WTC11 (cell line): Measurements from ENCODE around the gene LPP.

Experiments
- ATF2 ChIP-seq: sonication (generic); formaldehyde crosslinking; IDR thresholded peaks from 2 replicates; pipeline ENCODE4 v1.8.1; 2022; ENCODE audit warnings: low read depth, missing genetic modification reagents, borderline replicate concordance
- CBFB ChIP-seq: sonication (generic); formaldehyde crosslinking; IDR thresholded peaks from 2 replicates; pipeline ENCODE4 v1.8.1; 2022; ENCODE audit warnings: mild to moderate bottlenecking, low read depth, missing genetic modification reagents
- CREB1 ChIP-seq: sonication (generic); formaldehyde crosslinking; IDR thresholded peaks from 2 replicates; pipeline ENCODE4 v1.8.0; 2023; ENCODE audit warnings: mild to moderate bottlenecking, missing genetic modification reagents
- CTCF ChIP-seq: fragments of 200-600 bp; IDR thresholded peaks from 2 replicates; pipeline ENCODE4 v1.8.0; 2022; ENCODE audit warnings: antibody characterized with exemption
- E2F4 ChIP-seq: sonication (generic); formaldehyde crosslinking; IDR thresholded peaks from 2 replicates; pipeline ENCODE4 v1.8.1; 2022; ENCODE audit warnings: low read depth, mild to moderate bottlenecking, moderate library complexity, missing genetic modification reagents, borderline replicate concordance
- ESRRA ChIP-seq: sonication (generic); formaldehyde crosslinking; IDR thresholded peaks from 2 replicates; pipeline ENCODE4 v1.8.1; 2022; ENCODE audit warnings: mild to moderate bottlenecking, missing genetic modification reagents, borderline replicate concordance
- JUN ChIP-seq: sonication (generic); formaldehyde crosslinking; IDR thresholded peaks from 2 replicates; pipeline ENCODE4 v1.8.0; 2023; ENCODE audit warnings: mild to moderate bottlenecking, missing genetic modification reagents
- KAT7 ChIP-seq: sonication (generic); formaldehyde crosslinking; IDR thresholded peaks from 2 replicates; pipeline ENCODE4 v1.8.1; 2023; ENCODE audit warnings: missing genetic modification reagents, mild to moderate bottlenecking, borderline replicate concordance
- NR2C2 ChIP-seq: sonication (generic); formaldehyde crosslinking; IDR thresholded peaks from 2 replicates; pipeline ENCODE4 v1.8.0; 2022; ENCODE audit warnings: mild to moderate bottlenecking, missing genetic modification reagents
- NR3C1 ChIP-seq: sonication (generic); formaldehyde crosslinking; conservative IDR thresholded peaks from 2 replicates; pipeline ENCODE4 v1.8.1; 2023; ENCODE audit warnings: low read depth, mild to moderate bottlenecking, missing genetic modification reagents
- SMAD4 ChIP-seq: sonication (generic); formaldehyde crosslinking; IDR thresholded peaks from 2 replicates; pipeline ENCODE4 v1.8.0; 2022; ENCODE audit warnings: mild to moderate bottlenecking, missing genetic modification reagents
- STAT6 ChIP-seq: sonication (generic); formaldehyde crosslinking; conservative IDR thresholded peaks from 2 replicates; pipeline ENCODE4 v1.8.1; 2023; ENCODE audit warnings: mild to moderate bottlenecking, low read depth, missing genetic modification reagents, moderate library complexity
- ZNF232 ChIP-seq: sonication (generic); formaldehyde crosslinking; IDR thresholded peaks from 2 replicates; pipeline ENCODE4 v1.8.0; 2022; ENCODE audit warnings: mild to moderate bottlenecking, missing genetic modification reagents

GRCh38 chr3:188336178-188336577, 182.2 kb downstream of the LPP start:
- TF ChIP-seq ATF2 (no peak), CTCF (no peak), ZNF232 (CRISPR knock-in tag) (no peak), KAT7 (CRISPR knock-in tag) (no peak), JUN (CRISPR knock-in tag) (no peak), E2F4 (no peak), CREB1 (CRISPR knock-in tag) (no peak), CBFB (CRISPR knock-in tag) (no peak), NR3C1 (CRISPR knock-in tag) (no peak), SMAD4 (CRISPR knock-in tag) (no peak), STAT6 (CRISPR knock-in tag) (no peak), ESRRA (CRISPR knock-in tag) (no peak), NR2C2 (CRISPR knock-in tag) (no peak)
